SK-N-SH treated with all-trans-retinoic acid at 6 μM for 48 hours (cell line): ENCODE measurements around the gene CCDC63.

Experiments used
- ARNTL ChIP-seq: fragments of 450-650 bp; formaldehyde crosslinking; IDR thresholded peaks from 2 replicates; pipeline ENCODE4 v1.5.0; 2020; ENCODE audit warnings: low read depth, mild to moderate bottlenecking, moderate library complexity, borderline replicate concordance
- CREB5 ChIP-seq: fragments of 250-450 bp; sonication (Bioruptor Pico); IDR thresholded peaks from 2 replicates; pipeline ENCODE4 v1.5.1; 2020; ENCODE audit warnings: low read depth, mild to moderate bottlenecking, moderate library complexity
- CSDC2 ChIP-seq: fragments of 250-450 bp; sonication (Bioruptor Pico); IDR thresholded peaks from 2 replicates; pipeline ENCODE4 v1.5.0; 2020; ENCODE audit warnings: mild to moderate bottlenecking, moderate library complexity
- ESRRG ChIP-seq: fragments of 250-450 bp; sonication (Bioruptor Pico); IDR thresholded peaks from 2 replicates; pipeline ENCODE4 v1.6.1; 2021; ENCODE audit warnings: mild to moderate bottlenecking
- GLIS3 ChIP-seq: fragments of 250-450 bp; sonication (Bioruptor Pico); IDR thresholded peaks from 2 replicates; pipeline ENCODE4 v1.5.0; 2020; ENCODE audit warnings: mild to moderate bottlenecking, moderate library complexity
- PATZ1 ChIP-seq: fragments of 250-450 bp; sonication (Bioruptor Pico); IDR thresholded peaks from 2 replicates; pipeline ENCODE4 v1.8.0; 2020; ENCODE audit warnings: mild to moderate bottlenecking, moderate library complexity, borderline replicate concordance
- POU6F1 ChIP-seq: fragments of 250-450 bp; sonication (Bioruptor Pico); IDR thresholded peaks from 2 replicates; pipeline ENCODE4 v1.8.0; 2021; ENCODE audit warnings: low read depth, mild to moderate bottlenecking, moderate library complexity, borderline replicate concordance
- PPARA ChIP-seq: fragments of 250-450 bp; sonication (Bioruptor Pico); IDR thresholded peaks from 2 replicates; pipeline ENCODE4 v1.5.0; 2020; ENCODE audit warnings: mild to moderate bottlenecking, borderline replicate concordance
- TCF4 ChIP-seq: fragments of 250-450 bp; sonication (Bioruptor Pico); IDR thresholded peaks from 2 replicates; pipeline ENCODE4 v1.8.0; 2021; ENCODE audit warnings: mild to moderate bottlenecking, moderate library complexity, borderline replicate concordance
- ZFP3 ChIP-seq: fragments of 250-450 bp; sonication (Bioruptor Pico); IDR thresholded peaks from 2 replicates; pipeline ENCODE4 v1.5.0; 2020; ENCODE audit warnings: mild to moderate bottlenecking, moderate library complexity
- ZFP30 ChIP-seq: fragments of 450-650 bp; formaldehyde crosslinking; IDR thresholded peaks from 2 replicates; pipeline ENCODE4 v1.5.0; 2022; ENCODE audit warnings: mild to moderate bottlenecking, moderate library complexity
- ZNF565 ChIP-seq: fragments of 450-650 bp; formaldehyde crosslinking; conservative IDR thresholded peaks from 2 replicates; pipeline ENCODE4 v1.5.0; 2020; ENCODE audit warnings: low read depth, mild to moderate bottlenecking, moderate library complexity
- ZNF70 ChIP-seq: fragments of 450-650 bp; formaldehyde crosslinking; IDR thresholded peaks from 2 replicates; pipeline ENCODE4 v1.5.0; 2020; ENCODE audit warnings: mild to moderate bottlenecking, moderate library complexity
- ZNF8 ChIP-seq: fragments of 450-650 bp; formaldehyde crosslinking; IDR thresholded peaks from 2 replicates; pipeline ENCODE4 v1.5.0; 2020; ENCODE audit warnings: mild to moderate bottlenecking, moderate library complexity

- no peak for TF ChIP-seq ZNF565 (CRISPR knock-in tag)
- no peak for TF ChIP-seq ZFP30
- no peak for TF ChIP-seq TCF4
- no peak for TF ChIP-seq ZFP3 (CRISPR knock-in tag)
- no peak for TF ChIP-seq PPARA
- TF ChIP-seq ARNTL, result no peak
- TF ChIP-seq CSDC2, result no peak
- no peak for TF ChIP-seq PATZ1 (CRISPR knock-in tag)
- no peak for TF ChIP-seq GLIS3 (CRISPR knock-in tag)
- no peak for TF ChIP-seq ZNF8 (CRISPR knock-in tag)
- TF ChIP-seq ZNF70 (CRISPR knock-in tag), result no peak
- no peak for TF ChIP-seq ESRRG (CRISPR knock-in tag)
- no peak for TF ChIP-seq POU6F1 (CRISPR knock-in tag)
- no peak for TF ChIP-seq CREB5
Observed at GRCh38 chr12:110948041-110948440, 101.3 kb downstream of the CCDC63 start.
